ENCODE measurements around the gene PIK3C2B. TPM values are rescaled to one million over a fixed set of nuclear protein-coding genes. Genes with fewer than 3 reads are reported as not detected.
"Not testable (repeated sequence)": the region's sequence is repeated elsewhere in the genome, so short reads cannot be mapped to it uniquely, and the experiment has no call there.

The PIK3C2B gene
- total RNA-seq, 2 donors from 2014 or later: 34.5 to 44.4 TPM

GRCh38 chr1:204529371-204529895 is 34.8 kb upstream of the PIK3C2B start:
- ATAC-seq (ENCODE audit: insufficient number of reproducible peaks, low FRiP score, low read depth): no peak
- H3K36me3 ChIP-seq: peaks cover 46% of the 10 kb centered on the region

DNA sequence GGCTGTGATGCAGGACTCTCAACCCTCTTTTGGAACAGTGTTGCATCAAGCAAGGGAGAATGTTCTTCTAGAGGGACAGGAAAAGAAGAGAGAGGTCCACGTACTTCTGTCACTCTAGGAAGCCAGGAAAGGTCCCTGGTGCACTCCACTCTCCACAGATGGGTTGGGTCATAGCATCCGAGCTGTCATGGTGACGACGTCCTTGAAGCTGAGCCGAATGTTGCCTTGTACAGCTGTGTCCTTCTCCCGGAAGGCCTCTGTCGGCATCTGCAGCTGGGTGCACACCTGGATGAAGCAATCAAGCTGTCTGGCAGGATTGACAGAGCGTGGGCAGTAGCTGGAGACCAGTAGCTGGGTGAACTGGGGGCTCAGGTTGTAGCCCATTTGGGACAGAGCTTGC is 34.1 kb upstream of the PIK3C2B start:
- H3K27me3 ChIP-seq (replicated peaks; ENCODE audit: insufficient read depth): no peaks in the 10 kb centered on the region
- H3K4me3 ChIP-seq: no peak overlapping the region
- TF ChIP-seq, protein P1, sequence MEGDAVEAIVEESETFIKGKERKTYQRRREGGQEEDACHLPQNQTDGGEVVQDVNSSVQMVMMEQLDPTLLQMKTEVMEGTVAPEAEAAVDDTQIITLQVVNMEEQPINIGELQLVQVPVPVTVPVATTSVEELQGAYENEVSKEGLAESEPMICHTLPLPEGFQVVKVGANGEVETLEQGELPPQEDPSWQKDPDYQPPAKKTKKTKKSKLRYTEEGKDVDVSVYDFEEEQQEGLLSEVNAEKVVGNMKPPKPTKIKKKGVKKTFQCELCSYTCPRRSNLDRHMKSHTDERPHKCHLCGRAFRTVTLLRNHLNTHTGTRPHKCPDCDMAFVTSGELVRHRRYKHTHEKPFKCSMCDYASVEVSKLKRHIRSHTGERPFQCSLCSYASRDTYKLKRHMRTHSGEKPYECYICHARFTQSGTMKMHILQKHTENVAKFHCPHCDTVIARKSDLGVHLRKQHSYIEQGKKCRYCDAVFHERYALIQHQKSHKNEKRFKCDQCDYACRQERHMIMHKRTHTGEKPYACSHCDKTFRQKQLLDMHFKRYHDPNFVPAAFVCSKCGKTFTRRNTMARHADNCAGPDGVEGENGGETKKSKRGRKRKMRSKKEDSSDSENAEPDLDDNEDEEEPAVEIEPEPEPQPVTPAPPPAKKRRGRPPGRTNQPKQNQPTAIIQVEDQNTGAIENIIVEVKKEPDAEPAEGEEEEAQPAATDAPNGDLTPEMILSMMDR (IDR thresholded peaks at IDR 0.05): no peak
- no peak for ATAC-seq (ENCODE audit: insufficient number of reproducible peaks, low FRiP score, low read depth)
- DNase-seq (ENCODE audit: low spot score): no peak
- H3K4me1 ChIP-seq (ENCODE audit: control insufficient read depth in 1 of 2, low read depth in 2 of 2): no peaks in the 10 kb centered on the region
- no peak overlapping the region for H3K27ac ChIP-seq
- H3K36me3 ChIP-seq: peaks cover 46% of the 10 kb centered on the region
- no peaks in the 10 kb centered on the region for H3K9me3 ChIP-seq

More at GRCh38 chr1:204529371-204529895, 34.8 kb upstream of the PIK3C2B start:
- Histone ChIP-seq H3K27me3 (replicated peaks; ENCODE audit: insufficient read depth) (no peaks in the 10 kb centered on the region), H3K27ac (no peak overlapping the region), H3K9me3 (no peaks in the 10 kb centered on the region), H3K4me1 (ENCODE audit: control insufficient read depth in 1 of 2, low read depth in 2 of 2) (no peaks in the 10 kb centered on the region), H3K4me3 (no peak overlapping the region)
- TF ChIP-seq, protein P1 (IDR thresholded peaks at IDR 0.05): no peak
- no peak for DNase-seq (ENCODE audit: low spot score)

- Histone ChIP-seq H3K4me3 (no peak overlapping the region), H3K36me3 (peaks cover 46% of the 10 kb centered on the region), H3K9me3 (no peaks in the 10 kb centered on the region), H3K27me3 (replicated peaks; ENCODE audit: insufficient read depth) (no peaks in the 10 kb centered on the region), H3K27ac (no peak overlapping the region), H3K4me1 (ENCODE audit: control insufficient read depth in 1 of 2, low read depth in 2 of 2) (no peaks in the 10 kb centered on the region)
- TF ChIP-seq, protein P1 (IDR thresholded peaks at IDR 0.05): no peak
- ATAC-seq (ENCODE audit: insufficient number of reproducible peaks, low FRiP score, low read depth): no peak
- DNase-seq (ENCODE audit: low spot score): no peak
Measured at GRCh38 chr1:204528241-204528640, 33.6 kb upstream of the PIK3C2B start.

DNA sequence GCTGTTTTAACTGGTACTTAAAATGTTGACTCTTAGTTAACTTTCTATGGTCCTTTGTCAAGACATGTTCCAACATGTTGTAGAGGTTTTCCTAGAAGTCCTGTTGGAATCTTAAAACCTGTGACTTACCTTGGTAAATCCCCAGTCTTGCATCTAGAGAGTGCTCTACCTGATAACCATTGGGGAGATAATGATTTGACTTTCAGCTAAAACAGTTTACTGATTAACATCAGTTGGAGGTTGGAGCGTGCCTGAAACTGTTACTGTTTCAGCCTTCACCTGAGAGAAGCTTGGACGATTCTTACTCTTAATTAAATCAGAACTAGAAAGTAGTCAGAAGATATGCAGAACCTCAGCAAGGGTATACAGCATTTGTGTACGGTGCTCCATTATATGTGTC is 30.4 kb upstream of the PIK3C2B start:
- Histone ChIP-seq H3K9me3 (no peaks in the 10 kb centered on the region), H3K4me1 (ENCODE audit: control insufficient read depth in 1 of 2, low read depth in 2 of 2) (peaks cover 4 to 7% of the 10 kb centered on the region in 2 donors), H3K27ac (no peak overlapping the region), H3K36me3 (peaks cover 31% of the 10 kb centered on the region), H3K4me3 (no peak overlapping the region), H3K27me3 (replicated peaks; ENCODE audit: insufficient read depth) (no peaks in the 10 kb centered on the region)
- no peak for DNase-seq (ENCODE audit: low spot score)
- ATAC-seq (ENCODE audit: insufficient number of reproducible peaks, low FRiP score, low read depth): no peak
- TF ChIP-seq, protein P1 (IDR thresholded peaks at IDR 0.05): no peak

DNA sequence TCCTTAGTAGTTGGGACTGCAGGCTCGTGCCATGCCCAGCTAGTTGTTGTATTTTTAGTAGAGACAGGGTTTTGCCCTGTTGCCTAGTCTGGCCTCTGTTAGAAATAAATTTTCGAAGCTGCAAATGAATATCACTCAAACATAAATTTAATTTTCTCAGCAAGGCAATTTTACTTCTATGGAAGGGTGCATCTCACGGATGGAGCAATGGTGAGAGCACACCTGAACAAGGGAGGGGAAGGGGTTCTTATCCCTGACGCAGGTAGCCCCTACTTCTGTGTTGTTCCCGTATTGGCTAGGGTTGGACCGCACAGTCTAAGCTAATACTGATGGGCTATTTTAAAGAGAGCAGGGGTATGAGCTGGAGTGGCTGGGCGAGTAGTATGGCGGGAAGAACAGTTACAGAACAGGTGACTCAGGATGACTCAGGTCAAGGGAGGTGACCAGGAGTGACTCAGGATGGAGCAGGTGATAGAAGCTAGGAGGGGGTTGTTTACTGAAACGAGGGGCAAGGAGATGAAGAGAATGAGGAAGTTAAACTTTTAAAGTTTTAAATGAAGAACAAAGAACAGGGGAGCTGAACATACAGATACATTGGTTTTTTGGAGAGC is 29.1 kb upstream of the PIK3C2B start:
- H3K27ac ChIP-seq: no peak overlapping the region
- no peak for DNase-seq (ENCODE audit: low spot score)
- H3K36me3 ChIP-seq: peaks cover 22% of the 10 kb centered on the region
- no peaks in the 10 kb centered on the region for H3K9me3 ChIP-seq
- H3K4me3 ChIP-seq: no peak overlapping the region
- ATAC-seq (ENCODE audit: insufficient number of reproducible peaks, low FRiP score, low read depth): no peak
- H3K4me1 ChIP-seq (ENCODE audit: control insufficient read depth in 1 of 2, low read depth in 2 of 2): peaks cover 5 to 7% of the 10 kb centered on the region in 2 donors
- H3K27me3 ChIP-seq (replicated peaks; ENCODE audit: insufficient read depth): no peaks in the 10 kb centered on the region
- TF ChIP-seq, protein P1 (IDR thresholded peaks at IDR 0.05): no peak

GRCh38 chr1:204521941-204522521 is 27.4 kb upstream of the PIK3C2B start:
- H3K4me1 ChIP-seq (ENCODE audit: control insufficient read depth in 1 of 2, low read depth in 2 of 2): peaks cover 12 to 22% of the 10 kb centered on the region in 2 donors
- ATAC-seq (ENCODE audit: insufficient number of reproducible peaks, low FRiP score, low read depth); H3K27me3 ChIP-seq (replicated peaks; ENCODE audit: insufficient read depth); H3K27ac ChIP-seq; H3K4me3 ChIP-seq; H3K9me3 ChIP-seq; DNase-seq (ENCODE audit: low spot score): not testable (repeated sequence)
- peaks cover 17% of the 10 kb centered on the region for H3K36me3 ChIP-seq

Measured in thoracic aorta (tissue), 2 donors.